Upper lobe of left lung (tissue), 6 donors: ENCODE data around the gene HEATR9. TPM values are rescaled to one million over a fixed set of nuclear protein-coding genes. Genes with fewer than 3 reads are reported as not detected.

Experiments
- ATAC-seq, 2 donors: fragments of 200-7000 bp; cut with Tn5 transposase; one replicate each; pipeline ENCODE4 v1.9.1; 2022; ENCODE audit warnings: mild to moderate bottlenecking in 2 of 2, moderate library complexity in 2 of 2; ENCODE audit not compliant: low FRiP score in 2 of 2
- DNase-seq, 2 donors: peaks; one replicate each; pipeline ENCODE4 v3.0.0-alpha.2; 2019 to 2020
- H3K27ac ChIP-seq, 4 donors: fragments of 200-600 bp; sonication (generic); one replicate each; pipeline ENCODE4 v1.5.1; 2016 to 2019
- H3K27me3 ChIP-seq, 4 donors: fragments of 200-600 bp; sonication (generic); one replicate each; pipeline ENCODE4 v1.5.1; 2017 to 2019
- H3K36me3 ChIP-seq, 4 donors: fragments of 200-600 bp; sonication (generic); one replicate each; pipeline ENCODE4 v1.5.1; 2016 to 2019
- H3K4me1 ChIP-seq, 4 donors: fragments of 200-600 bp; sonication (generic); one replicate each; pipeline ENCODE4 v1.5.1; 2018 to 2019
- H3K4me3 ChIP-seq, 4 donors: fragments of 200-600 bp; sonication (generic); one replicate each; pipeline ENCODE4 v1.5.1; 2017 to 2019; ENCODE audit warnings: mild to moderate bottlenecking in 2 of 4, moderate library complexity in 1 of 4
- H3K9me3 ChIP-seq, 4 donors: fragments of 200-600 bp; sonication (generic); one replicate each; pipeline ENCODE4 v1.5.1; 2018 to 2019
- CTCF ChIP-seq, 6 experiments: fragments of 450-650 bp in 4 of 6; fragments of 200-600 bp in 2 of 6; sonication (generic) in 2 of 6; IDR thresholded peaks; one replicate each; pipeline ENCODE4 v1.5.1; 2016 to 2019; ENCODE audit warnings: antibody characterized with exemption in 6 of 6
- EP300 ChIP-seq, 4 donors: sonication (generic); formaldehyde crosslinking; IDR thresholded peaks; one replicate each; pipeline ENCODE4 v1.5.1; 2017; ENCODE audit warnings: antibody characterized with exemption in 4 of 4, control low read depth in 2 of 4
- POLR2A ChIP-seq, 4 donors: fragments of 450-650 bp; IDR thresholded peaks; one replicate each; pipeline ENCODE4 v1.5.1; 2016 to 2017; ENCODE audit warnings: antibody characterized with exemption in 4 of 4, mild to moderate bottlenecking in 2 of 4
- POLR2AphosphoS5 ChIP-seq, 2 donors: sonication (generic); formaldehyde crosslinking; IDR thresholded peaks; one replicate each; pipeline ENCODE4 v1.5.1; 2017; ENCODE audit warnings: antibody characterized with exemption in 2 of 2
- WGBS, 2 donors: methylation state at CpG; one replicate each; pipeline ENCODE4 v1.1.5; 2017 to 2018; 5-methylcytosine and 5-hydroxymethylcytosine counted together
- total RNA-seq, 6 donors: library from RNA; depleted of rRNA in 4 of 6; stranded (reverse); fragments of >200 nt in 4 of 6; gene quantifications; one replicate each; pipeline versions ENCODE4 v1.1.0 to v1.2.1, GENCODE V29; 2016 to 2021
- donor health status: DM: no; HTN: no; CAD: no; lungs with moderate emphysema.
- donor health status: DM: no; HTN: yes; CAD: no; lungs with severe emphysema.

HEATR9 gene
- total RNA-seq, 6 donors from 2014 or later: 0.13 to 0.30 TPM; not detected in 4

DNA sequence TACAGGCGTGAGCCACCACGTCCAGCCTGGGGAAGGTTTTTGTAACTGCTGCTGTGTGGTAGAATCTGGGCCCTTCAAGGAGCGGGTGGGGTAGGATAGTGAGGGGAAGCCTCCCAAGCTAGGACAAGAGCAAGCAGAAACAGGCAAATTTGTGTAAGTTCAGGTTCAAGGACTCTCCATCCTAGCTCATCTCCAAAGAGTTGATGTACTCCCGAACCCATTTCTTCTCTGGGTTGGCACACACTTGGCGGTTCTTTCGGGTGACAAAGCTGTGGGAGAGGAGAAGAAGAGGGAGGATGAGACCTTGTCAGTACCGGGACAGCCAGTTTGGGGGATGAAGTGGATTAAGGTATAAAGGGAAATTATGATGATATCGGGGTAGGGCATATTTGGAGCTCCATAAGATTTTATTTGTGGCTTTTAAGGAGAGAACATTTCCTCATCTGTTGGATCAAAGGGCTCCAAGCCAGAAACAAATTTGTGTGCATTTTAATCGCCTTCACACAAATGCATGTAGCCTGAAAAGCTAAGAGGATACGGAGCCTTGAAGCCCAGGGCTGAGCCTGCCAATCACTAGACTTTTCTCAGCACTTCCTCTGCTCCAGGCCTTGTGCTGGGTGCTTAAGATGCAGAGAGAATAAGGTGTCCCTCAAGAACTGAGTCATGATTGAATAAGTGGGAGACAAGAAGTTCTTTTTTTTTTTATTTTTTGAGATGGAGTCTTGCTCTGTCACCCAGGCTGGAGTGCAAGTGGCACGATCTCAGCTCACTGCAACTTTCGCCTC is 3.7 kb upstream of the HEATR9 start:
- TF ChIP-seq POLR2A (IDR thresholded peaks at IDR 0.05): no peak
- no peak for TF ChIP-seq POLR2AphosphoS5 (IDR thresholded peaks at IDR 0.05)
- TF ChIP-seq CTCF (IDR thresholded peaks at IDR 0.05): no peak
- no peak for TF ChIP-seq EP300 (IDR thresholded peaks at IDR 0.05)
- Histone ChIP-seq H3K4me1 (no peaks in the 10 kb centered on the region), H3K27me3 (no peaks in the 10 kb centered on the region), H3K4me3 (no peak overlapping the region), H3K36me3 (no peaks in the 10 kb centered on the region), H3K27ac (no peak overlapping the region), H3K9me3 (no peaks in the 10 kb centered on the region)
- no peak for ATAC-seq
- DNase-seq: no peak
- WGBS, 2 donors: 96 to 97% methylated on average over 12 of the region's 12 CpGs

GRCh38 chr17:35870906-35871819 is 2.5 kb upstream of the HEATR9 start:
- no peaks in the 10 kb centered on the region for H3K9me3 ChIP-seq
- 49 to 57% methylated on average over 8 of the region's 8 CpGs for WGBS, 2 donors
- no peaks in the 10 kb centered on the region for H3K36me3 ChIP-seq
- TF ChIP-seq EP300 (IDR thresholded peaks at IDR 0.05) (no peak), POLR2A (IDR thresholded peaks at IDR 0.05) (no peak), POLR2AphosphoS5 (IDR thresholded peaks at IDR 0.05) (no peak), CTCF (IDR thresholded peaks at IDR 0.05) (no peak)
- ATAC-seq (peak in 1 of 2 donors; percentile 47), DNase-seq (no peak)
- peaks cover 0 to 5% (median 1%) of the 10 kb centered on the region in 4 donors for H3K4me1 ChIP-seq
- no peaks in the 10 kb centered on the region for H3K27me3 ChIP-seq
- no peak overlapping the region for H3K27ac ChIP-seq
- no peak overlapping the region for H3K4me3 ChIP-seq

- WGBS, 2 donors: 96 to 97% methylated on average over 3 of the region's 3 CpGs
- DNase-seq: no peak
- ATAC-seq: no peak
- Histone ChIP-seq H3K4me3 (no peak overlapping the region), H3K27me3 (no peaks in the 10 kb centered on the region), H3K36me3 (no peaks in the 10 kb centered on the region), H3K4me1 (peaks cover 0 to 10% (median 3%) of the 10 kb centered on the region in 4 donors), H3K27ac (no peak overlapping the region), H3K9me3 (no peaks in the 10 kb centered on the region)
- TF ChIP-seq EP300 (IDR thresholded peaks at IDR 0.05) (no peak), POLR2AphosphoS5 (IDR thresholded peaks at IDR 0.05) (no peak)
Measured at GRCh38 chr17:35867574-35867973, 1.1 kb downstream of the HEATR9 start.

DNA sequence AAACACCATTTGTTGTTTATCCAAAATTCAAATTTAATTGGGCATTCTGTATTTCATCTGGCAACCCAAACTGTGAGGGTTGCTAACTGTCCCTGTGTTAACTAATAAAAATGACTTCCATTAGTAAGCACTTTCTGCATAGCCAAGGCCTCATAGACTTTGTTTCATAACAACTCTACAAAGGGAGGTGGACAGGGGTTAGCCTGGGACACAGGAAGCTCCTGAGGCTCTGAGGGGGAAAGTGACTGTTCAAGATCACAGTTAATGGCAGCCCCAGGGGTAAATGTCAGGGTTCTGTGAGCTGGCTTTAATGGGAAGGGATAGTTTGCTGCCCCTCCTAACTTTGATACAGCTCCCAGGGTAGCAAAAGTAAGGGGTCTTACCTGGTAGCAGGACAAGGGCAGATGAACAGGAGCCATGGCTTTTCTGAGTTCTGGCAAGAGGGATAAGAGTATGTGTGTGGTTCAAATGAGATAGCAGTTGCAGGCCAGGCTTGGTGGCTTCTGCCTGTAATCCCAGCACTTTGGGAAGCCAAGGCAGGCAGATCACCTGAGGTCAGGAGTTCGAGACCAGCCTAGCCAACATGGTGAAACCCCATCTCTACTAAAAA is 2.2 kb downstream of the HEATR9 start:
- H3K27ac ChIP-seq: no peak overlapping the region
- no peak for ATAC-seq
- peaks cover 0 to 10% (median 3%) of the 10 kb centered on the region in 4 donors for H3K4me1 ChIP-seq
- no peaks in the 10 kb centered on the region for H3K9me3 ChIP-seq
- H3K36me3 ChIP-seq: no peaks in the 10 kb centered on the region
- no peaks in the 10 kb centered on the region for H3K27me3 ChIP-seq
- DNase-seq: no peak
- TF ChIP-seq CTCF (IDR thresholded peaks at IDR 0.05) (no peak), POLR2A (IDR thresholded peaks at IDR 0.05) (no peak), EP300 (IDR thresholded peaks at IDR 0.05) (no peak), POLR2AphosphoS5 (IDR thresholded peaks at IDR 0.05) (no peak)
- 100% methylated on average over 1 of the region's 1 CpG for WGBS, 2 donors
- H3K4me3 ChIP-seq: no peak overlapping the region
